ENCODE results near the gene CTIF. TPM values are rescaled to one million over a fixed set of nuclear protein-coding genes. Genes with fewer than 3 reads are reported as not detected.

Gene CTIF
- total and polyA plus RNA-seq, 5 donors from 2014 or later: 0.23 to 1.8 TPM; not detected in 3

- H3K9me3 ChIP-seq (ENCODE audit: control insufficient read depth in 2 of 2, low read length in 2 of 2): no peaks in the 10 kb centered on the region
- H3K27me3 ChIP-seq (ENCODE audit: control insufficient read depth, insufficient read depth, low read length): no peaks in the 10 kb centered on the region
- peaks cover 23% of the 10 kb centered on the region for H3K27me3 Mint-ChIP-seq
- H3K9me3 Mint-ChIP-seq: peaks cover 0 to 5% (median 2%) of the 10 kb centered on the region in 7 donors
- peaks cover 0 to 4% (median 0%) of the 10 kb centered on the region in 4 donors for H3K4me1 Mint-ChIP-seq
- no peak overlapping the region for H3K4me3 ChIP-seq (ENCODE audit: low read depth, low read length)
- H3K36me3 Mint-ChIP-seq: no peaks in the 10 kb centered on the region
- ATAC-seq (ENCODE audit: low read depth in 2 of 2): no peak
- H3K36me3 ChIP-seq (ENCODE audit: control insufficient read depth, insufficient read depth, low read length): no peaks in the 10 kb centered on the region
- H3K27ac ChIP-seq (ENCODE audit: insufficient read depth, low read length, poor library complexity, severe bottlenecking): no peak overlapping the region
- no peak overlapping the region for H3K4me3 Mint-ChIP-seq
- H3K27ac Mint-ChIP-seq: no peak overlapping the region
- no peak for DNase-seq
- no peaks in the 10 kb centered on the region for H3K4me1 ChIP-seq (ENCODE audit: control insufficient read depth, insufficient read depth, low read length, poor library complexity, severe bottlenecking)
These were observed 101.1 kb downstream of the CTIF start for GRCh38 chr18:48639772-48640432.

- no peak overlapping the region for H3K27ac ChIP-seq (ENCODE audit: insufficient read depth, low read length, poor library complexity, severe bottlenecking)
- no peaks in the 10 kb centered on the region for H3K9me3 ChIP-seq (ENCODE audit: control insufficient read depth in 2 of 2, low read length in 2 of 2)
- H3K9me3 Mint-ChIP-seq: peaks cover 0 to 5% (median 2%) of the 10 kb centered on the region in 7 donors
- H3K4me1 ChIP-seq (ENCODE audit: control insufficient read depth, insufficient read depth, low read length, poor library complexity, severe bottlenecking): no peaks in the 10 kb centered on the region
- DNase-seq (no peak), ATAC-seq (ENCODE audit: low read depth in 2 of 2) (no peak)
- H3K36me3 Mint-ChIP-seq: no peaks in the 10 kb centered on the region
- H3K4me3 ChIP-seq (ENCODE audit: low read depth, low read length): no peak overlapping the region
- H3K27me3 ChIP-seq (ENCODE audit: control insufficient read depth, insufficient read depth, low read length): no peaks in the 10 kb centered on the region
- H3K4me1 Mint-ChIP-seq: peaks cover 0 to 4% (median 0%) of the 10 kb centered on the region in 4 donors
- peaks cover 18% of the 10 kb centered on the region for H3K27me3 Mint-ChIP-seq
- no peaks in the 10 kb centered on the region for H3K36me3 ChIP-seq (ENCODE audit: control insufficient read depth, insufficient read depth, low read length)
- no peak overlapping the region for H3K27ac Mint-ChIP-seq
- H3K4me3 Mint-ChIP-seq: no peak overlapping the region
These were observed 101.9 kb downstream of the CTIF start for GRCh38 chr18:48640566-48641270.

- Mint-ChIP-seq H3K4me3 (no peak overlapping the region), H3K4me1 (peaks cover 0 to 4% (median 0%) of the 10 kb centered on the region in 4 donors), H3K9me3 (peaks cover 0 to 5% (median 2%) of the 10 kb centered on the region in 7 donors), H3K36me3 (no peaks in the 10 kb centered on the region), H3K27me3 (peaks cover 22% of the 10 kb centered on the region), H3K27ac (no peak overlapping the region)
- no peak overlapping the region for H3K4me3 ChIP-seq (ENCODE audit: low read depth, low read length)
- H3K27me3 ChIP-seq (ENCODE audit: control insufficient read depth, insufficient read depth, low read length): no peaks in the 10 kb centered on the region
- ATAC-seq (ENCODE audit: low read depth in 2 of 2) (no peak), DNase-seq (no peak)
- no peaks in the 10 kb centered on the region for H3K9me3 ChIP-seq (ENCODE audit: control insufficient read depth in 2 of 2, low read length in 2 of 2)
- no peaks in the 10 kb centered on the region for H3K36me3 ChIP-seq (ENCODE audit: control insufficient read depth, insufficient read depth, low read length)
- H3K27ac ChIP-seq (ENCODE audit: insufficient read depth, low read length, poor library complexity, severe bottlenecking): no peak overlapping the region
- no peaks in the 10 kb centered on the region for H3K4me1 ChIP-seq (ENCODE audit: control insufficient read depth, insufficient read depth, low read length, poor library complexity, severe bottlenecking)
These were observed 103.2 kb downstream of the CTIF start for GRCh38 chr18:48641981-48642380.

GRCh38 chr18:48642503-48642902, 103.7 kb downstream of the CTIF start:
- Histone ChIP-seq H3K4me3 (ENCODE audit: low read depth, low read length) (no peak overlapping the region), H3K4me1 (ENCODE audit: control insufficient read depth, insufficient read depth, low read length, poor library complexity, severe bottlenecking) (no peaks in the 10 kb centered on the region), H3K27me3 (ENCODE audit: control insufficient read depth, insufficient read depth, low read length) (no peaks in the 10 kb centered on the region), H3K36me3 (ENCODE audit: control insufficient read depth, insufficient read depth, low read length) (no peaks in the 10 kb centered on the region), H3K27ac (ENCODE audit: insufficient read depth, low read length, poor library complexity, severe bottlenecking) (no peak overlapping the region), H3K9me3 (ENCODE audit: control insufficient read depth in 2 of 2, low read length in 2 of 2) (no peaks in the 10 kb centered on the region)
- DNase-seq (no peak), ATAC-seq (ENCODE audit: low read depth in 2 of 2) (no peak)
- no peaks in the 10 kb centered on the region for H3K36me3 Mint-ChIP-seq
- no peak overlapping the region for H3K27ac Mint-ChIP-seq
- peaks cover 0 to 4% (median 0%) of the 10 kb centered on the region in 4 donors for H3K4me1 Mint-ChIP-seq
- no peak overlapping the region for H3K4me3 Mint-ChIP-seq
- H3K27me3 Mint-ChIP-seq: peaks cover 22% of the 10 kb centered on the region
- peaks cover 0 to 5% (median 2%) of the 10 kb centered on the region in 7 donors for H3K9me3 Mint-ChIP-seq

- no peak overlapping the region for H3K27ac Mint-ChIP-seq
- DNase-seq (no peak), ATAC-seq (ENCODE audit: low read depth in 2 of 2) (no peak)
- Histone ChIP-seq H3K27ac (ENCODE audit: insufficient read depth, low read length, poor library complexity, severe bottlenecking) (no peak overlapping the region), H3K4me3 (ENCODE audit: low read depth, low read length) (no peak overlapping the region), H3K36me3 (ENCODE audit: control insufficient read depth, insufficient read depth, low read length) (no peaks in the 10 kb centered on the region), H3K27me3 (ENCODE audit: control insufficient read depth, insufficient read depth, low read length) (no peaks in the 10 kb centered on the region), H3K9me3 (ENCODE audit: control insufficient read depth in 2 of 2, low read length in 2 of 2) (no peaks in the 10 kb centered on the region), H3K4me1 (ENCODE audit: control insufficient read depth, insufficient read depth, low read length, poor library complexity, severe bottlenecking) (no peaks in the 10 kb centered on the region)
- H3K4me3 Mint-ChIP-seq: no peak overlapping the region
- H3K36me3 Mint-ChIP-seq: no peaks in the 10 kb centered on the region
- H3K27me3 Mint-ChIP-seq: peaks cover 20% of the 10 kb centered on the region
- H3K9me3 Mint-ChIP-seq: peaks cover 0 to 5% (median 2%) of the 10 kb centered on the region in 7 donors
- H3K4me1 Mint-ChIP-seq: peaks cover 0 to 4% (median 0%) of the 10 kb centered on the region in 4 donors
These were observed 104.4 kb downstream of the CTIF start for GRCh38 chr18:48643262-48643661.

- Mint-ChIP-seq H3K36me3 (no peaks in the 10 kb centered on the region), H3K9me3 (peaks cover 0 to 5% (median 2%) of the 10 kb centered on the region in 7 donors)
These were observed 105.2 kb downstream of the CTIF start for GRCh38 chr18:48644029-48644428.

GRCh38 chr18:48645427-48646002, 106.7 kb downstream of the CTIF start:
- no peaks in the 10 kb centered on the region for H3K36me3 Mint-ChIP-seq
- peaks cover 0 to 5% (median 2%) of the 10 kb centered on the region in 7 donors for H3K9me3 Mint-ChIP-seq
- ATAC-seq (ENCODE audit: low read depth in 2 of 2) (no peak), DNase-seq (no peak)
- no peak overlapping the region for H3K4me3 Mint-ChIP-seq
- H3K4me3 ChIP-seq (ENCODE audit: low read depth, low read length): no peak overlapping the region
- H3K4me1 ChIP-seq (ENCODE audit: control insufficient read depth, insufficient read depth, low read length, poor library complexity, severe bottlenecking): no peaks in the 10 kb centered on the region
- H3K27ac Mint-ChIP-seq: no peak overlapping the region
- H3K36me3 ChIP-seq (ENCODE audit: control insufficient read depth, insufficient read depth, low read length): no peaks in the 10 kb centered on the region
- H3K27me3 Mint-ChIP-seq: peaks cover 18% of the 10 kb centered on the region
- no peaks in the 10 kb centered on the region for H3K9me3 ChIP-seq (ENCODE audit: control insufficient read depth in 2 of 2, low read length in 2 of 2)
- H3K27ac ChIP-seq (ENCODE audit: insufficient read depth, low read length, poor library complexity, severe bottlenecking): no peak overlapping the region
- peaks cover 0 to 4% (median 0%) of the 10 kb centered on the region in 4 donors for H3K4me1 Mint-ChIP-seq
- H3K27me3 ChIP-seq (ENCODE audit: control insufficient read depth, insufficient read depth, low read length): no peaks in the 10 kb centered on the region

More at GRCh38 chr18:48644029-48644428, 105.2 kb downstream of the CTIF start:
- Histone ChIP-seq H3K9me3 (ENCODE audit: control insufficient read depth in 2 of 2, low read length in 2 of 2) (no peaks in the 10 kb centered on the region), H3K4me1 (ENCODE audit: control insufficient read depth, insufficient read depth, low read length, poor library complexity, severe bottlenecking) (no peaks in the 10 kb centered on the region), H3K36me3 (ENCODE audit: control insufficient read depth, insufficient read depth, low read length) (no peaks in the 10 kb centered on the region), H3K27me3 (ENCODE audit: control insufficient read depth, insufficient read depth, low read length) (no peaks in the 10 kb centered on the region), H3K27ac (ENCODE audit: insufficient read depth, low read length, poor library complexity, severe bottlenecking) (no peak overlapping the region), H3K4me3 (ENCODE audit: low read depth, low read length) (no peak overlapping the region)
- DNase-seq: no peak
- Mint-ChIP-seq H3K27ac (no peak overlapping the region), H3K27me3 (peaks cover 20% of the 10 kb centered on the region), H3K4me3 (no peak overlapping the region), H3K4me1 (peaks cover 0 to 4% (median 0%) of the 10 kb centered on the region in 4 donors)
- ATAC-seq (ENCODE audit: low read depth in 2 of 2): no peak
